Measurements from ENCODE around the gene PAXX.

PAXX gene

GRCh38 chr9:136960938-136961275 is 31.3 kb upstream of the PAXX start:
- TF ChIP-seq, protein P1, sequence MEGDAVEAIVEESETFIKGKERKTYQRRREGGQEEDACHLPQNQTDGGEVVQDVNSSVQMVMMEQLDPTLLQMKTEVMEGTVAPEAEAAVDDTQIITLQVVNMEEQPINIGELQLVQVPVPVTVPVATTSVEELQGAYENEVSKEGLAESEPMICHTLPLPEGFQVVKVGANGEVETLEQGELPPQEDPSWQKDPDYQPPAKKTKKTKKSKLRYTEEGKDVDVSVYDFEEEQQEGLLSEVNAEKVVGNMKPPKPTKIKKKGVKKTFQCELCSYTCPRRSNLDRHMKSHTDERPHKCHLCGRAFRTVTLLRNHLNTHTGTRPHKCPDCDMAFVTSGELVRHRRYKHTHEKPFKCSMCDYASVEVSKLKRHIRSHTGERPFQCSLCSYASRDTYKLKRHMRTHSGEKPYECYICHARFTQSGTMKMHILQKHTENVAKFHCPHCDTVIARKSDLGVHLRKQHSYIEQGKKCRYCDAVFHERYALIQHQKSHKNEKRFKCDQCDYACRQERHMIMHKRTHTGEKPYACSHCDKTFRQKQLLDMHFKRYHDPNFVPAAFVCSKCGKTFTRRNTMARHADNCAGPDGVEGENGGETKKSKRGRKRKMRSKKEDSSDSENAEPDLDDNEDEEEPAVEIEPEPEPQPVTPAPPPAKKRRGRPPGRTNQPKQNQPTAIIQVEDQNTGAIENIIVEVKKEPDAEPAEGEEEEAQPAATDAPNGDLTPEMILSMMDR (IDR thresholded peaks at IDR 0.05; ENCODE audit: extremely low read depth, missing control alignments) = no peak

GRCh38 chr9:136961279-136962065 is 30.8 kb upstream of the PAXX start:
- DNase-seq (ENCODE audit: low spot score) = no peak
- TF ChIP-seq, protein P1 (IDR thresholded peaks at IDR 0.05; ENCODE audit: extremely low read depth, missing control alignments) = no peak

More at GRCh38 chr9:136960938-136961275, 31.3 kb upstream of the PAXX start:
- DNase-seq (ENCODE audit: low spot score) = no peak

DNA sequence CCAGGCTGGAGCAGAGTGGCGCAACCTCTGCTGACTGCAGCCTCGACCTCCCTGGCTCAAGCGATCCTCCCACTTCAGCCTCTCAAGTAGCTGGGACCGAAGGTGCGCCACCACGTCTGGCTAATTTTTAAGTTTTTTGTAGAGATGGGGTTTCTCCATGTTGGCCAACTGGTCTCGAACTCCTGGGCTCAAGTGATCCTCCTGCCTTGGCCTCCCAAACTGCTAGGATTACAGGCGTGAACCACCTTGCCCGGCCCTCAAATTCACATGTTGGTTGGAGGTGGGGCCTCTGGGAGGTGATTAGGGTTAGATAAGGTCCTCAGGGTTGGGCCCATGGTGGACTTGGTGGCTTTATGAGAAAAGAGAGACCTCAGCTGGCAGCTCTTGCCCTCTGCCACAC is 30.1 kb upstream of the PAXX start:
- no peak for DNase-seq (ENCODE audit: low spot score)
- TF ChIP-seq, protein P1 (IDR thresholded peaks at IDR 0.05; ENCODE audit: extremely low read depth, missing control alignments) = no peak

DNA sequence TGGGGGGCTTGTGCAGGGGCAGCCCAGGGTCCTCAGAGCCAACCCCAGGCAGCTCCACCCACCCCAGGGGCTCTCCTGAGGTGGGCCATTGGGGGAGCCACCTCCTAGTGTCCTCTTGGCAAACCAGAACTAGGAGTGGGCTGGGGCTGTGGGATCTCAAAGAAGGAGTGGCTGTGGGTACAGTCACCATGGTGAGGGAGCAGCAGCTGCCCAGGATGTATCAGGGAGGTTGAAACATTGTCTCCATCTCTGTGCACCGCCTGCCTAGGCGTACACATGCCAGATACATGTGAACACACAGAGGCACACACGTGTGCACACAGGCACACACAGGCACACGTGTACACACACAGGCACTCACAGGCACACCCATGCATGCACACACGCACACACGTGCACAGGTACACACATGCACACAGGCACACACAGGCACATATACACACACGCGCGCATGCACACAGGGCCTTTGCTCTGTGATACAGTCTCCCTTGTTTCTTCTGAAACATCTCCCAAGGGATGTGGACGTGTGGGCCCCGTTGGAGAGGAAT is 29.4 kb upstream of the PAXX start:
- no peak for DNase-seq (ENCODE audit: low spot score)
- TF ChIP-seq, protein P1 (IDR thresholded peaks at IDR 0.05; ENCODE audit: extremely low read depth, missing control alignments) = no peak

DNA sequence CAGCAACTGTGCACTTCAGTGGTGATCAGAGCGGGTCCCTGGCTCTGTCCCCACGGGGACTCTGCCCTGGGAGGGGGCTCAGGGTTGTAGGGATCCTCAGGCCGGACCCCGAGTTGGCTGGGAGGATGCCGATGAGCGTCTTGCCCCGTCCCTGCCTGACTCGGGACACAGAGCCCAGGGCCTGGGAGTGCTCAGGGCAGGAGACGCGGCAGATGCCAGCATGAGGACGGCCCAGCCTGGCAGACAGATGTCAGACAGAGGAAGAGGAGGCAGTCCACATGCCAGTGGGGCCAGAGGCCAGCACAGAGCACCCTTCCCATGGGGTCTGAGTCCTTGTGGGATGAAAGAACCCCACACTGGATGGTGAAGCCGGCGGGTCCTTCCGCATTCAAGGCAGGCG is 28.9 kb upstream of the PAXX start:
- TF ChIP-seq, protein P1 (IDR thresholded peaks at IDR 0.05; ENCODE audit: extremely low read depth, missing control alignments) = no peak
- no peak for DNase-seq (ENCODE audit: low spot score)

DNA sequence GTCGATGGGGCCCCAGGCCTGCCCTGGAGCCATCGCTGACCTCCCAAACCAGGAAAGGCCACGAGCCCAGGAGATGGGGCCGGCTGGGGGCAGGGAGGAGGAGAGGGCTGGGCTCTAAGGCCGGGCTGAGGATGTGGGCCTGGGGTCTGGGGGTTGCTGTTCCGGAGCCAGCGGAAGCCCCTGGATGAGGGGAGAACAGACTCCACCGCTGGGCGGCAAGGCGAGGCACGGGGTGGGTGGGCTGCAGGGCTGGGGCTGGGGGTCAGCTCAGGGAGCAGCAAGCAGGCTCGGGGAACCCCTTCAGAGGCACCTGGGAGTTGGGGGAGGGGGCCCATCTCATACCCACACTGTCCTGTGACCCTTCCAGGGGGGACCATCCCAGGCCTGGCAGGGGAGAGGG is 28.5 kb upstream of the PAXX start:
- TF ChIP-seq, protein P1 (IDR thresholded peaks at IDR 0.05; ENCODE audit: extremely low read depth, missing control alignments) = no peak
- DNase-seq (ENCODE audit: low spot score) = no peak

- DNase-seq (ENCODE audit: low spot score) = no peak
- TF ChIP-seq, protein P1 (IDR thresholded peaks at IDR 0.05; ENCODE audit: extremely low read depth, missing control alignments) = no peak
Measured at GRCh38 chr9:136964171-136964689, 28.0 kb upstream of the PAXX start.
